ENCODE measurements around the gene EHF.

EHF gene

GRCh38 chr11:34631737-34632104, 10.8 kb downstream of the EHF start:
- H3K4me1 ChIP-seq (ENCODE audit: control insufficient read depth, insufficient read depth, low read length), result peaks cover 85% of the 10 kb centered on the region
- no peak overlapping the region for H3K4me3 ChIP-seq (ENCODE audit: low read length)
- no peaks in the 10 kb centered on the region for H3K27me3 ChIP-seq (ENCODE audit: control insufficient read depth, insufficient read depth, low read length)
- H3K36me3 ChIP-seq (ENCODE audit: control insufficient read depth, insufficient read depth, low read length), result no peaks in the 10 kb centered on the region
- H3K9ac ChIP-seq (ENCODE audit: low read length), result peak overlapping the region; percentile 56
- no peaks in the 10 kb centered on the region for H3K9me3 ChIP-seq (ENCODE audit: control insufficient read depth, low read length)

GRCh38 chr11:34632105-34632791, 11.4 kb downstream of the EHF start:
- peak overlapping the region; percentile 56 for H3K9ac ChIP-seq (ENCODE audit: low read length)
- peaks cover 85% of the 10 kb centered on the region for H3K4me1 ChIP-seq (ENCODE audit: control insufficient read depth, insufficient read depth, low read length)
- H3K9me3 ChIP-seq (ENCODE audit: control insufficient read depth, low read length), result no peaks in the 10 kb centered on the region
- no peaks in the 10 kb centered on the region for H3K36me3 ChIP-seq (ENCODE audit: control insufficient read depth, insufficient read depth, low read length)
- no peak overlapping the region for H3K4me3 ChIP-seq (ENCODE audit: low read length)
- no peaks in the 10 kb centered on the region for H3K27me3 ChIP-seq (ENCODE audit: control insufficient read depth, insufficient read depth, low read length)

- H3K4me1 ChIP-seq (ENCODE audit: control insufficient read depth, insufficient read depth, low read length), result peaks cover 91% of the 10 kb centered on the region
- H3K4me3 ChIP-seq (ENCODE audit: low read length), result no peak overlapping the region
- H3K9me3 ChIP-seq (ENCODE audit: control insufficient read depth, low read length), result no peaks in the 10 kb centered on the region
- no peak overlapping the region for H3K9ac ChIP-seq (ENCODE audit: low read length)
- H3K36me3 ChIP-seq (ENCODE audit: control insufficient read depth, insufficient read depth, low read length), result no peaks in the 10 kb centered on the region
- H3K27me3 ChIP-seq (ENCODE audit: control insufficient read depth, insufficient read depth, low read length), result no peaks in the 10 kb centered on the region
These were observed 12.7 kb downstream of the EHF start for GRCh38 chr11:34633640-34633989.

- Histone ChIP-seq H3K4me3 (ENCODE audit: low read length) (no peak overlapping the region), H3K27me3 (ENCODE audit: control insufficient read depth, insufficient read depth, low read length) (no peaks in the 10 kb centered on the region), H3K36me3 (ENCODE audit: control insufficient read depth, insufficient read depth, low read length) (no peaks in the 10 kb centered on the region), H3K9ac (ENCODE audit: low read length) (peak overlapping the region; percentile 11), H3K9me3 (ENCODE audit: control insufficient read depth, low read length) (no peaks in the 10 kb centered on the region), H3K4me1 (ENCODE audit: control insufficient read depth, insufficient read depth, low read length) (peaks cover 91% of the 10 kb centered on the region)
These were observed 13.2 kb downstream of the EHF start for GRCh38 chr11:34633990-34634693.

GRCh38 chr11:34634694-34635062, 13.8 kb downstream of the EHF start:
- Histone ChIP-seq H3K9me3 (ENCODE audit: control insufficient read depth, low read length) (no peaks in the 10 kb centered on the region), H3K4me3 (ENCODE audit: low read length) (no peak overlapping the region), H3K9ac (ENCODE audit: low read length) (peak overlapping the region; percentile 11), H3K36me3 (ENCODE audit: control insufficient read depth, insufficient read depth, low read length) (no peaks in the 10 kb centered on the region), H3K27me3 (ENCODE audit: control insufficient read depth, insufficient read depth, low read length) (no peaks in the 10 kb centered on the region), H3K4me1 (ENCODE audit: control insufficient read depth, insufficient read depth, low read length) (peaks cover 91% of the 10 kb centered on the region)

- H3K36me3 ChIP-seq (ENCODE audit: control insufficient read depth, insufficient read depth, low read length), result no peaks in the 10 kb centered on the region
- peak overlapping the region; percentile 10 for H3K4me3 ChIP-seq (ENCODE audit: low read length)
- no peaks in the 10 kb centered on the region for H3K27me3 ChIP-seq (ENCODE audit: control insufficient read depth, insufficient read depth, low read length)
- H3K4me1 ChIP-seq (ENCODE audit: control insufficient read depth, insufficient read depth, low read length), result peaks cover 95% of the 10 kb centered on the region
- no peak overlapping the region for H3K9ac ChIP-seq (ENCODE audit: low read length)
- no peaks in the 10 kb centered on the region for H3K9me3 ChIP-seq (ENCODE audit: control insufficient read depth, low read length)
These were observed 15.2 kb downstream of the EHF start for GRCh38 chr11:34636127-34636526.

- Histone ChIP-seq H3K27me3 (ENCODE audit: control insufficient read depth, insufficient read depth, low read length) (no peaks in the 10 kb centered on the region), H3K4me3 (ENCODE audit: low read length) (no peak overlapping the region), H3K4me1 (ENCODE audit: control insufficient read depth, insufficient read depth, low read length) (peaks cover 96% of the 10 kb centered on the region), H3K36me3 (ENCODE audit: control insufficient read depth, insufficient read depth, low read length) (no peaks in the 10 kb centered on the region), H3K9me3 (ENCODE audit: control insufficient read depth, low read length) (no peaks in the 10 kb centered on the region), H3K9ac (ENCODE audit: low read length) (no peak overlapping the region)
These were observed 16.4 kb downstream of the EHF start for GRCh38 chr11:34637303-34637702.

GRCh38 chr11:34638897-34639296, 18.0 kb downstream of the EHF start:
- peaks cover 96% of the 10 kb centered on the region for H3K4me1 ChIP-seq (ENCODE audit: control insufficient read depth, insufficient read depth, low read length)
- no peaks in the 10 kb centered on the region for H3K9me3 ChIP-seq (ENCODE audit: control insufficient read depth, low read length)
- no peaks in the 10 kb centered on the region for H3K36me3 ChIP-seq (ENCODE audit: control insufficient read depth, insufficient read depth, low read length)
- no peaks in the 10 kb centered on the region for H3K27me3 ChIP-seq (ENCODE audit: control insufficient read depth, insufficient read depth, low read length)
- H3K4me3 ChIP-seq (ENCODE audit: low read length), result no peak overlapping the region
- H3K9ac ChIP-seq (ENCODE audit: low read length), result peak overlapping the region; percentile 57

GRCh38 chr11:34639545-34639944, 18.7 kb downstream of the EHF start:
- H3K27me3 ChIP-seq (ENCODE audit: control insufficient read depth, insufficient read depth, low read length), result no peaks in the 10 kb centered on the region
- peak overlapping the region; percentile 40 for H3K9ac ChIP-seq (ENCODE audit: low read length)
- no peak overlapping the region for H3K4me3 ChIP-seq (ENCODE audit: low read length)
- H3K36me3 ChIP-seq (ENCODE audit: control insufficient read depth, insufficient read depth, low read length), result no peaks in the 10 kb centered on the region
- H3K4me1 ChIP-seq (ENCODE audit: control insufficient read depth, insufficient read depth, low read length), result peaks cover 96% of the 10 kb centered on the region
- H3K9me3 ChIP-seq (ENCODE audit: control insufficient read depth, low read length), result no peaks in the 10 kb centered on the region

- Histone ChIP-seq H3K27me3 (ENCODE audit: control insufficient read depth, insufficient read depth, low read length) (no peaks in the 10 kb centered on the region), H3K4me1 (ENCODE audit: control insufficient read depth, insufficient read depth, low read length) (peaks cover 97% of the 10 kb centered on the region), H3K36me3 (ENCODE audit: control insufficient read depth, insufficient read depth, low read length) (peaks cover 6% of the 10 kb centered on the region), H3K9ac (ENCODE audit: low read length) (peak overlapping the region; percentile 40), H3K4me3 (ENCODE audit: low read length) (peak overlapping the region; percentile 26), H3K9me3 (ENCODE audit: control insufficient read depth, low read length) (no peaks in the 10 kb centered on the region)
These were observed 19.4 kb downstream of the EHF start for GRCh38 chr11:34640050-34640923.

- Histone ChIP-seq H3K27me3 (ENCODE audit: control insufficient read depth, insufficient read depth, low read length) (no peaks in the 10 kb centered on the region), H3K9ac (ENCODE audit: low read length) (peak overlapping the region; percentile 40), H3K9me3 (ENCODE audit: control insufficient read depth, low read length) (no peaks in the 10 kb centered on the region), H3K36me3 (ENCODE audit: control insufficient read depth, insufficient read depth, low read length) (peaks cover 6% of the 10 kb centered on the region), H3K4me1 (ENCODE audit: control insufficient read depth, insufficient read depth, low read length) (peaks cover 96% of the 10 kb centered on the region), H3K4me3 (ENCODE audit: low read length) (peak overlapping the region; percentile 26)
These were observed 20.0 kb downstream of the EHF start for GRCh38 chr11:34640924-34641275.

- Histone ChIP-seq H3K9ac (ENCODE audit: low read length) (peak overlapping the region; percentile 40), H3K9me3 (ENCODE audit: control insufficient read depth, low read length) (no peaks in the 10 kb centered on the region), H3K36me3 (ENCODE audit: control insufficient read depth, insufficient read depth, low read length) (peaks cover 10% of the 10 kb centered on the region), H3K27me3 (ENCODE audit: control insufficient read depth, insufficient read depth, low read length) (no peaks in the 10 kb centered on the region), H3K4me1 (ENCODE audit: control insufficient read depth, insufficient read depth, low read length) (peaks cover 90% of the 10 kb centered on the region), H3K4me3 (ENCODE audit: low read length) (no peak overlapping the region)
These were observed 20.6 kb downstream of the EHF start for GRCh38 chr11:34641456-34641855.

Data from mucosa of stomach (tissue), 1 donor.